Fibroblast of pulmonary artery (primary cell): ENCODE results near the gene PRKRIP1.

Experiments
- DNase-seq: peaks from one replicate; pipeline ENCODE4 v3.0.0-alpha.2; 2010; ENCODE audit warnings: low read depth
- H3K4me3 ChIP-seq: replicated peaks from 2 replicates; pipeline ENCODE4 v1.5.1; 2011; ENCODE audit warnings: low read depth, mild to moderate bottlenecking, control low read depth, low read length, moderate library complexity
- TF ChIP-seq, protein P1 (sequence below): IDR thresholded peaks from 2 replicates; pipeline ENCODE4 v1.5.1; 2011; ENCODE audit warnings: mild to moderate bottlenecking, control low read depth, low read length, inconsistent platforms; ENCODE audit errors: missing control alignments

PRKRIP1 gene

GRCh38 chr7:102463841-102464576 lies 67.8 kb downstream of the PRKRIP1 start:
- TF ChIP-seq, protein P1, sequence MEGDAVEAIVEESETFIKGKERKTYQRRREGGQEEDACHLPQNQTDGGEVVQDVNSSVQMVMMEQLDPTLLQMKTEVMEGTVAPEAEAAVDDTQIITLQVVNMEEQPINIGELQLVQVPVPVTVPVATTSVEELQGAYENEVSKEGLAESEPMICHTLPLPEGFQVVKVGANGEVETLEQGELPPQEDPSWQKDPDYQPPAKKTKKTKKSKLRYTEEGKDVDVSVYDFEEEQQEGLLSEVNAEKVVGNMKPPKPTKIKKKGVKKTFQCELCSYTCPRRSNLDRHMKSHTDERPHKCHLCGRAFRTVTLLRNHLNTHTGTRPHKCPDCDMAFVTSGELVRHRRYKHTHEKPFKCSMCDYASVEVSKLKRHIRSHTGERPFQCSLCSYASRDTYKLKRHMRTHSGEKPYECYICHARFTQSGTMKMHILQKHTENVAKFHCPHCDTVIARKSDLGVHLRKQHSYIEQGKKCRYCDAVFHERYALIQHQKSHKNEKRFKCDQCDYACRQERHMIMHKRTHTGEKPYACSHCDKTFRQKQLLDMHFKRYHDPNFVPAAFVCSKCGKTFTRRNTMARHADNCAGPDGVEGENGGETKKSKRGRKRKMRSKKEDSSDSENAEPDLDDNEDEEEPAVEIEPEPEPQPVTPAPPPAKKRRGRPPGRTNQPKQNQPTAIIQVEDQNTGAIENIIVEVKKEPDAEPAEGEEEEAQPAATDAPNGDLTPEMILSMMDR: no peak
- DNase-seq: no peak
- peak overlapping the region; percentile 100 for H3K4me3 ChIP-seq

- H3K4me3 ChIP-seq: peak within 1 kb of the TSS; percentile 100
- DNase-seq: peak; percentile 92
- TF ChIP-seq, protein P1: no peak
Measured at GRCh38 chr7:102464577-102465280, 68.6 kb downstream of the PRKRIP1 start, which contains the start of the genes ALKBH4 and LRWD1. Gene ALKBH4, minus strand, starts transcription at chr7:102464863. Its CDS starts 27 bp downstream, at chr7:102464836. Gene LRWD1, plus strand, starts transcription at chr7:102464984. Its CDS starts 97 bp downstream, at chr7:102465081.

DNA sequence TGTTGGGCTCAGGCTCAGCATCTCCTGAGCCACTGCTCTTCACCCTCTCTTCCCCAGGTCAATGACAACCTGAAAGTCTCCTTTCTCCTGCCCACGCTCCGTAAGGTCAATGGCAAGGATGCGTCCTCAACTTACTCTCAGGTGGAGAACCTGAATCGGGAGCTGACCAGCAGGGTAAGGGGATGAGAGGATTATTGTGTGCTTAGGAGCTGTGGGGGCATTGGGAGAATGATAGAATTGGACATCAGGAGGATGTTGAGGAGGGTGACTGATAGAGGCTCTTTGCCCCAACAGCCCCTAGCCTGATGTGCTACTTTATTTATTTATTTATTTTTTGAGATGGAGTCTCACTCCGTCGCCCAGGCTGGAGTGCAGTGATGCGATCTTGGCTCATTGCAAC lies 69.9 kb downstream of the PRKRIP1 start:
- TF ChIP-seq, protein P1: no peak
- no peak for DNase-seq
- H3K4me3 ChIP-seq: peak overlapping the region; percentile 100

GRCh38 chr7:102467581-102468477 lies 71.7 kb downstream of the PRKRIP1 start:
- TF ChIP-seq, protein P1: no peak
- no peak overlapping the region for H3K4me3 ChIP-seq
- DNase-seq: no peak

- no peak overlapping the region for H3K4me3 ChIP-seq
- TF ChIP-seq, protein P1: no peak
- no peak for DNase-seq
Measured at GRCh38 chr7:102468478-102469350, 72.6 kb downstream of the PRKRIP1 start.
